HG02938 (cell line): ENCODE results near the gene CD320.
"Not testable (repeated sequence)": the region's sequence is repeated elsewhere in the genome, so short reads cannot be mapped to it uniquely, and the experiment has no call there.

Source experiments
- ATAC-seq: cut with Tn5 transposase; IDR thresholded peaks from one replicate; pipeline ENCODE4 v1.9.1; 2021; ENCODE audit warnings: mild to moderate bottlenecking, moderate library complexity; ENCODE audit not compliant: unreplicated experiment

The CD320 gene

DNA sequence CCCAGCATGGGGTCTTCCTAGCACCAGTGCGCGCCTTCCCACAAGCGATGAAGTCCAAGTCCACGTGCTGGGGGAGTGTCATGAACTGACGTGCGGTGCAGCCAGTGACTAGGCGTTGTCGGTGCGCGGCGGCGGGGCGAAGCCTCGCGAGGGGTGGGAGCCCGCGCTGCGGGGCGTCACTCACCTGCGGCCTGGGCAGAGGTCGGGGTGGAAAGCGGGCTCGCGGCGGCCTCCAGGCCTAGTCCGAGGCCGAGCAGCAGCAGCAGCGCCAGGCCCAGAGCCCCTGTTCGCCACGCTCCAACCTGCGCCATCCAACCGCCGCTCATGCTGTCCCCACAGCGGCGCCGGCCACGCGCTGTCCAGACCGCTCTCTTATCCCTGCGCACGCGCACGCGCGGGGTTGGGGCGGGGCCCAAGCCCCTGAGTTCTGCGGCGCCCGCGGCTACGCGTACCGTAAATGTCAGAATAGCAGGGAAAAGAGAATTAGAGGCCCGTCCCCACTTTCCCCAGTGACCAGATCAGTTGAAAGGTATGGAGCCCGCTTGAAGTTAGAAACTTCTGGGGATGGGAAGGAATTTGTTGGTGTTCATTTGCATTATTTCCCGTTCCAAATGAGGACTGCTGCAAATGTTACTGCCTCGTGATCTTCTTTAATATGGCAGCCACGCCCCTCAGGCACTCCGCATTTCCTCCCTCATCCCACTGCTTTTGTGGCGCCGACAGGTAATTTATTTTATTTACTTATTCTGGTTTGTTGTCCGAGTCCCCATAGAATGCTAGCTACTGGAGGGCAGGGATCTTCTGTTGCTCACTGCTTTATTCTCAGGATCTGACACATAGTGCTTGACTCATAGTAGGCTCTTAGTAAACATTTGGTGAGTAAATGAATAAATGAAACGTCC lies at the start of gene CD320:
CD320 (minus strand) TSS at position 394 of the 902 bp plus-strand sequence; CDS start at position 326, 68 bp downstream.
- peak; percentile 82 for ATAC-seq

- ATAC-seq, result no peak
Observed at GRCh38 chr19:8357007-8357521, 48.9 kb upstream of the CD320 start.

GRCh38 chr19:8355631-8356402 lies 47.7 kb upstream of the CD320 start:
- ATAC-seq, result no peak

- ATAC-seq, result not testable (repeated sequence)
Observed at GRCh38 chr19:8352845-8353244, 44.7 kb upstream of the CD320 start.

GRCh38 chr19:8352134-8352827 lies 44.1 kb upstream of the CD320 start:
- ATAC-seq, result no peak

DNA sequence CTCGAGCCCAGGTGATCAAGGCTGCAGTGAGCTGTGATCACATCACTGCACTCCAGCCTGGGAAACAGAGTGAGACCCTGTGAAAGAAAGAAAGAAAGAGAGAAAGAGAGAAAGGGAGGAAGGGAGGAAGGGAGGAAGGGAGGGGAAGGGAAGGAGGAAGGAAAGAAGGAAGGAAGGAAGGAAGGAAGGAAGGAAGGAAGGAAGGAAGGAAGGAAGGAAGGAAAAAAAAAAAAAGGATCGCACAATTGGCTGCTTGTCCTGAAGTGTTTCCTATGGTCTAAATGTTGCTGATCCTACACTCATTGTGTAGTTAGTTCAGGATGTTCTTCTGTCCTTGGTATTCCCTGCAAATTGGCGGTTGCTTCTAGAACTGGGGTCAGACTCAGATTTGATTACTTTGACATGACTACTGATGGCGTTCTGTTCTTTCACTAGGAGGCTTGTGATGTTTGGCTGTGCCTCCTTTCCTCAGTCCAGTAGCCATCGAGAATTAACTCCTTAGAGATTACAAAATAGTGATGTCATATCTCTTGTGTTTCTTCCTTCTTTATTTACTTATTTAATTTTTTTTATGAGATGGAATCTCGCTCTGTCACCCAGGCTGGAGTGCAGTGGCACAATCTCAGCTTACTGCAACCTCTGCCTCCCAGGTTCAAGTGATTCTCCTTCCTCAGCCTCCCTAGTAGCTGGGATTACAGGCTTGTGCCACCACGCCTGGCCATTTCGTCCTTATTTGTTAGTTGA lies 41.6 kb upstream of the CD320 start:
- not testable (repeated sequence) for ATAC-seq

GRCh38 chr19:8343483-8343844 lies 35.3 kb upstream of the CD320 start:
- ATAC-seq, result no peak

DNA sequence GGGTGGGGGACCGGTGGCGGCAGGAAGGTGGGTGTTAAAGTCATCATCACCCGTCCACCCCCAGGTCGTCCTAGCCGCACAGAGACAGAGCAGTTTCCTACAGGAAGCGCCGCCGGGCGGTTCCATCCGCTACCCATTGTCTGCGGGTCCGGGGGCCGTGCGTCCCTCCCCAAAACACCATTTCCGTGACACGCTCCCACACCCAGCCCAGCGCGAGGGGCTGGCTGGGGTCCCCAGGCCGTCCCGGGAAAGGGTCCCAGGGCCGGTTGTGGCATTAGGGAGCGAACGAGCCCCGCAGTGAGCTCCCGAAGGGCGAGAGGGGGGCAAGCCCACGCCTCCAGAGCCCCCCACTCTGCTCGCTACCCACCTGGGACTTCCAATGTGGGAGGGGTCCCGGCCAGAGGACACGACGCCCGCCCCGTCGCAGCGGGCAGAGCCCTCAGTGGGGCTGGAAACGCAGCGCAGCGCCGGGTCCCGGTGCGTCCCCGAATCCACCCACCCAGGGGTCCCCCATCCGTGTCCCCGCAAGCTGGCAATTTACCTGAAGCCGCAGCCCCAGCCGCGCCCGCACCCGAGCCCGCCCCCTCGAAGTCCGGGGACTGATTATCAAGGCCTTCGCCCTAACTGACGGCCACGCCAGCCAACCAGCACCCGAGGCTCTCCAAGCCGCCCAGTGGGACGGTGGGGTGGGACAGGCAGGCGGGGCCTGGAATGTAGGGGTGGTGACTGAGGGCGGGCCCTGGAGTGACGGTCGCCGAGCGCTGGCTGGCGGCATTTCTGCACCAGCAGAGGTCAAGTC lies 34.7 kb upstream of the CD320 start, which contains the start of gene KANK3:
KANK3 (minus strand) TSS at position 579 of the 799 bp plus-strand sequence. CDS start 5,434 bp downstream, outside the sequence.
- ATAC-seq, result peak; percentile 79

DNA sequence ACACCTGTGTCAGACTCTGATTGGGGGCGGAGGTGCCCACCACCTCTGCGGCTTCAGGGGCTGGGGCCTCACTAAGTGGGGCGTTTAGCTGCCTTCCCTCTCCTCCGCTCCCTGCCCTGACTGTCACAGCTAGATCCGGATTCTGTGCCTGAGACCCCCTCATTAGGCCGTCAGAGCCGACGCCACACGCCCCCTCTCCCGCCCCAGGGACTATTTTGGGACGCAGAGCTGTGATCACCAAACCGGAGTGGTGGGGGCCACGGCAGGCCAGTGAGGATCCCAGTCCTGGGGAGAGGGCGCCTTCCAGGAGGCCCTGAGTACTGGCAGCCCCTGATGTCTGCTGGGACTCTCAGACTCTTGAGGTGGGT lies 34.1 kb upstream of the CD320 start:
- no peak for ATAC-seq

DNA sequence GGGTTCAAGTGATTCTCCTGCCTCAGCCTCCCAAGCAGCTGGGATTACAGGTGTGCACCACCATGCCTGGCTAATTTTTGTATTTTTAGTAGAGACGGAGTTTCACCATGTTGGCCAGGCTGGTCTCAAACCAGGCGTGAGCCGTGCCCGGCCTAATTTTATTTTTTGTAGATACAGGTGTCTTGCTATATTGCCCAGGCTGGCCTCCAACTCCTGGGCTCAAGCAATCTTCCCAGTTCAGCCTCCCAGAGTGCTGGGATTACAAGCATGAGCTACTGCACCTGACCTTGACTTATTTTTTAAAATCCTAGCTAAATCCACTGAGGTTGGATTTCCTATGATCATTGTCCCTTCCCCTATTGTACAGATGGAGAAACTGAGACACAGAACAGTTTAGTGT lies 33.3 kb upstream of the CD320 start:
- ATAC-seq, result not testable (repeated sequence)

- ATAC-seq, result no peak
Observed at GRCh38 chr19:8340341-8341096, 32.4 kb upstream of the CD320 start.

DNA sequence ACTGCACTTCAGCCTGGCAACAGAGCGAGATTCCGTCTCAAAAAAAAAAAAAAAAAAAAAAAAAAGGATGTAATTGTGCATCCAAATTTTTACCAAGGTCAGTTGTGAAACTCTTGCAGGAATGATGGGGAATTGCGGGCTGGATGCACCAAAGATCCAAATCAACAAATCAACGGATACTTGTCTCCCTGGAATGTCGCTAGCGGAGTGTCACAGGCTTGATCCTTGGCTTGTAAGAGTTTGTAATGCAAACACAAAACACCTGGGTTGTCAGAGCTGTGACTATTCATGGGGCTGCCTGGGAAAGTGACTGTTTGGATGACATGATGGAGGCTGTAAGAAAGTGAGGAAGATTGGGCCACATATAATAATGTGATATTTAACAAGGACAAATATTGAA lies 30.7 kb upstream of the CD320 start:
- ATAC-seq, result no peak

DNA sequence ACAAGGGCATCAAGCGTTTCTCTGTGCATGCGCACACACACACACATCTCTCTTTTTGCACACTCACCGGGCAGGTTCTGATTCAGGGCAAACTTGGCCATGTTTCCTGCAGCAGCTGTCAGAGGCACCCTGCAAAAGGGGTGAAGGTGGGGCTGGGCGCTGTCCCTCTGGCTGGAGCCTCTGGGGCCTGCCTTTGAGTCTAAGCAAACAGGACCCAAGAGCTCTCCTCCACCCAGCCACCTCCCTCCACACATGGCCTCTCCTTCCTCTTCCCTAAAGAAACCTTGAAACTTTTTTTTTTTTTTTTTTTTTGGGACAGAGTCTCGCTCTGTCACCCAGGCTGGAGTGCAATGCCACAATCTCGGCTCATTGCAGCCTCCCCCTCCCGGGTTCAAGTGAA lies 29.6 kb upstream of the CD320 start:
- ATAC-seq, result no peak

- no peak for ATAC-seq
Observed at GRCh38 chr19:8336660-8337059, 28.5 kb upstream of the CD320 start.

- no peak for ATAC-seq
Observed at GRCh38 chr19:8336072-8336569, 28.0 kb upstream of the CD320 start.

DNA sequence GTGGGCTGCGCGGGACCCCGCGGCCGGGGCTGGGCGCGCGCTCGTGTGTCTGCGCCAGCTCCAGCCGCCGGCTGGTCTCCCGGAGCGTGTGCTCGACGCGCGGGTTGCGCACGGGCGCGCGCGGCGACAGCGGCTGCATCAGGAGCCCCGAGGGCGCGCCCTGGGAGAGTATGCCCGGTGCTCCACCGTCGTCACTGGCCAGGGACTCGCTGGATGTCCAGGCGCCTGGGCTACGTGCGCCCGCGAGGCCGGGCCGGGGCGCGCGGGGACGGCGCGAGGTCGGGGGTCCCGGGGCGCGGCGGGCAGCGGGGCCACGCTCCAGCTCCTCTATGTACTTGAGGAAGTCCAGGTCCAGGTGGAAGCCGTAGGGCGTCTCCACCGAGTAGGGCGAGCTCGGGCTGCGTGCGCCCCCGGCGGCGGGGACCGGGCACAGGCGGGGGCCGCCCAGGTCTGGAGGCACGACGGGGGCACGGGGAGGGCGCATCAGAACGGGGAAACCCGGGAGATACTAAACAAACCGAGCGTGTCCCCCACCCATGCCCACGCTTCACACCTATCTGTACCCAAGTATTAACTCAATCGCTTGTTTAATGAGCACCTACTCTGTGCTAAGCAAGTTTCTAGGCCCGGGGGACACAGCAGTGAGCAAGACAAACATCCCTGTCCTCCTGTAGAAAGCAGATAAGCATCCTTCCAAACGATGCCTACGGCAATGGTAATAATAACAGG lies 27.3 kb upstream of the CD320 start:
- no peak for ATAC-seq

- no peak for ATAC-seq
Observed at GRCh38 chr19:8334458-8335342, 26.5 kb upstream of the CD320 start.
